Fibroblast of skin of scalp (primary cell): ENCODE results near the gene APPBP2.
"Not testable (repeated sequence)": the region's sequence is repeated elsewhere in the genome, so short reads cannot be mapped to it uniquely, and the experiment has no call there.

Experiments used
- DNase-seq: peaks from one replicate; pipeline ENCODE4 v3.0.0-alpha.2; 2013

The APPBP2 gene

DNA sequence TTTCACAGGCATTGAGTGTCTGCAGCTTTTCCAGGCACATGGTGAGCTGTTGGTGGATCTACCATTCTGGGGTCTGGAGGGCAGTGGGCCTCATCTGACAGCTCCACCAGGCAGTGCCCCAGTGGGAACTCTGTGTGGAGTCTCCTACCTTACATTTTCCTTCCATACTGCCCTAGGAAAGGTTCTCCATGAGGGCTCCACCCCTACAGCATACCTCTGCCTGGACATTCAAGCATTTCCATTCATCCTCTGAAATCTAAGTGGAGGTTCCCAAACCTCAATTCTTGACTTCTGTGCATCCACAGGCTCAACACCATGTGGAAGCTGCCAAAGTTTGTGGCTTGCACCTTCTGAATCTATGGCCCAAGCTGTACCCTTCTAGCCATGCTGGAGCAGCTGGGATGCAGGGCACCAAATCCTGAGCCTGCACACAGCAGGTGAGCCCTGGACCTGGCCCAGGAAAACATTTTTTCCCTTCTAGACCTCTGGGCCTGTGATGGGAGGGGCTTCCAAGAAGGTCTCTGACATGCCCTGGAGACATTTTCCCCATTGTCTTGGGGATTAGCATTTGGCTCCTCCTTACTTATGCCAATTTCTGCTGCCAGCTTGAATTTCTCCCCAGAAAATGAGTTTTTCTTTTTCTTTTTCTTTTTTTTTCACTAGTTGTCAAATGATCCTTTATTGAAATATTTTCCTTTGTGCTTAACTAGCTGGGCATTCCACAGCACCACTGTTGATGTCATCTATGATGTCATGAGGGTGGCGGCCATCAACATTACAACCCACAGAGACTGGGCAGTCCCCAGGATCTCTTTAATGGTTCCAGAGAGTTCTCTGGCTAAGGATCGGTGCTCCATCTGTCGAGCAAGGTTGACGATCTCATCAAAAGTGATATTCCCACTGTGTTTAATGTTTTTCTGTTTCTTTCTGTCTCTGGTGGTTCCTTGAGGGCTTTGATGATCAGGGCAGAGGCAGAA lies 92.7 kb downstream of the APPBP2 start:
- not testable (repeated sequence) for DNase-seq

DNA sequence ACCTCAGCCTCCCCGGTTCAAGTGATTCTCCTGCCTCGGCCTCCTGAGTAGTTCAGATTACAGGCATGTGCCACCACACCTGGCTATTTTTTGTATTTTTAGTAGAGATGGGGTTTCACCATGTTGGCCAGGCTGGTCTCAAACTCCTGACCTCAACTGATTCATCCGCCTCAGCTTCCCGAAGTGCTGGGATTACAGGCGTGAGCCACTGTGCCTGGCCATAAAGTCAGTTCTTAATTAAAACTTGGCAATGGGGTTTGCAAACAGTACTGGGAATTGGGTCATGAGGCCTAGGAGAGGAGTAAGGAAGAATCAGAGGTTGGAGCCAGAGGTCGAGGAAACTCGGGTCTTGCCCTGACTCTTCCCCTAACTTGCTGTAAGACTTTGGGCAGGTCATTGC lies 95.5 kb downstream of the APPBP2 start:
- DNase-seq = not testable (repeated sequence)

DNA sequence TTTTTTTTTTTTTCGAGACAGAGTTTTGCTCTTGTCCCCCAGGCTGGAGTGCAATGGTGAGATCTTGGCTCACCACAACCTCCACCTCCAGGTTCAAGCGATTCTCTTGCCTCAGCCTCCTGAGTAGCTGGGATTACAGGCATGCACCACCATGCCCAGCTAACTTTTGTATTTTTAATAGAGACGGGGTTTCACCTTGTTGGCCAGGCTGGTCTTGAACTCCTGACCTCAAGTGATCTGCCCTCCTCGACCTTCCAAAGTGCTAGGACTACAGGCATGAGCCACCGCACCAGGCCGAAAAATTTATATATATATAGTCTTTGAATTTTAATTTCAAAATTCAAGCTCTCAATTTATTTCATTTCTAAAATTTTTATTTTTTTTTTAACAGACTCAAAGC lies 97.6 kb downstream of the APPBP2 start:
- DNase-seq = not testable (repeated sequence)

GRCh38 chr17:60426596-60426995 lies 99.4 kb downstream of the APPBP2 start:
- DNase-seq = no peak

GRCh38 chr17:60425626-60426025 lies 100.4 kb downstream of the APPBP2 start:
- no peak for DNase-seq

DNA sequence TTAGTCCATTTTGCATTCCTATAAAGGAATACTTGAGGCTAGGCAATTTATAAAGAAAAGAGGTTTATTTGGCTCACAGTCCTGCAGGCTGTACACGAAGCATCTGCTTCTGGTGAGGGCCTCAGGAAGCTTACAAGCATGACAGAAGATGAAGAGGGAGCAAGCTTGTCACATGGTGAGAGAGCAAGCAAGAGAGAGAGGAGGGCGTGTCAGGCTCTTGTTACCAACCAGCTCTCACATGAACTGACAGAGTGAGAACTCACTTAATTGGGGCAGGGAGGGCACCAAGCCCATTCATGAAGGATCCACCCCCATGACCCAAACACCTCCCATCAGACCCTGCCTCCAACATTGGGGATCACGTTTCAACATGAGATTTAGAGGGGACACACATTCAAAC lies 102.2 kb downstream of the APPBP2 start:
- no peak for DNase-seq

DNA sequence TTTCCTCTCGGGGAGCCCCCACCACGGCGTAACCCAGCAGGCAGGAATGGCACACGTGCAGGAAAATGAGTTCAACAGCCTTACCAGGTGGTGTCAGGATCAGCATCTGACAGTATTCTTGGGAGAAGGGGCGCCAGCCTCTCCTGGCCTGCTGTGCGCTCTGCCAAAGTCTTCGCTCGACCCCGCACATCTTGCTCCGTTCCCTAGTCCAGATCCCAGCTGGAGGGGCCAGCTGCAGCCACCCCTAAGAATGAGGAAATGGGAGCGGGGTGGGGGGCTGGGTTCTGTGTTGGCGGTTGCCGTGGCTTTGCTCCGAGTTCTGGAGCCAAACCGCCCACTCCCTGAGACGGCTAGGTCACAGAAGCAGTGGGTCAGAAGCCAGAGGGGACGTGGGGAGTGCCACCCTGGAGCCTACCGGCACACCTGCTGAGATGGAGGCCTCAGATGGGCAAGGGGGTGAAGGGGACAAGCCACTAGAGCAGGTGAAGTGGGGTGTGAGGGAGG lies 103.8 kb downstream of the APPBP2 start, which contains the start of gene CHCT1:
TSS of gene CHCT1 (plus strand) at position 328 of the 504 bp plus-strand sequence. CDS start at position 432, 104 bp downstream.
- DNase-seq = no peak

- DNase-seq = peak; percentile 79
Measured at GRCh38 chr17:60421273-60422161, 104.5 kb downstream of the APPBP2 start.

- DNase-seq = not testable (repeated sequence)
Measured at GRCh38 chr17:60419875-60420274, 106.2 kb downstream of the APPBP2 start.

GRCh38 chr17:60419003-60419402 lies 107.0 kb downstream of the APPBP2 start:
- not testable (repeated sequence) for DNase-seq

DNA sequence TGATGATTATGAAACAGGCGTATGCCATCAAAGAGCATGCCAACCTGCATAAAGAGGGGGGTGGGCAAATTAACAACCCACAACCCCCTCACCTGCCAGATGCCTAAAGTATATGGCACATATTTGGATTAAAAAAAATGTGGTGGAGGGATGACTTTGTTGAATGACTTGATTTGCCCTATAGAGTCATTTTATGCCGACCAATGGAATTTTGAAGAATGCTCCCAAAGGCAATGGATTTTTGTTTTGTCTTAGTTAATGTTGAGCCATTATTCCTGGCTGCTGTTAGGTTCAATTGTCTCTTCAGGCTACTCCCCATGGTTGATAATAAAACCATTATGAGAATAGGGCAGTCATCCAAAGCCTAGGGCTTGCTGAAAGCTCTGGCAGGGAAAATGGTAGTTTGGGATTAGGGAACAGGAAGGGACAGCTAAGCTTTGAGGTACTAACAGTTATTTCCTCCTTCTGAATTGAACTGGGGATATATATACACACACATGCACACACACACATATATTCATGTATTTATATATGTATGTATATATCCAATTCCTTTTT lies 109.6 kb downstream of the APPBP2 start:
- no peak for DNase-seq

DNA sequence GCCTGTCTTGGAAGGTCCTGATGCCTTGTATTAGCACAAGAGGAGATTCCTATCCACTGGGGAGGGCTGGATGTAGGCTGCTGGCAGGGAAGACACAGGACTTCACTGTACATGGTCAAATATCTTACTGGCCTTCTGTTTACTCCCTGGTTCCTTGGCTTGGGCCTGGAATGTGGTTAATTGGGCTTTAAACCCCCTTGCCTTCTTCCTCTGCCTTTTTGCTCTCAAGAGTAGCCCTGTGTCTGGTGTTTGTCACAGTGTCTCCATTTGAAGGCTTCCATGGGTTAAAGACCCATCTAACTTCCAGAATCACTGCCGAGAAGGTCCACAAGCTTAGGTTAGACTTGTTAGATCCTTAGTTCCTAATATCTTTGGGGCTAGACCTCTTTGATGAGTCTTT lies 110.9 kb downstream of the APPBP2 start:
- no peak for DNase-seq

GRCh38 chr17:60412701-60413100 lies 113.3 kb downstream of the APPBP2 start:
- no peak for DNase-seq

- DNase-seq = no peak
Measured at GRCh38 chr17:60410001-60410400, 116.0 kb downstream of the APPBP2 start.

DNA sequence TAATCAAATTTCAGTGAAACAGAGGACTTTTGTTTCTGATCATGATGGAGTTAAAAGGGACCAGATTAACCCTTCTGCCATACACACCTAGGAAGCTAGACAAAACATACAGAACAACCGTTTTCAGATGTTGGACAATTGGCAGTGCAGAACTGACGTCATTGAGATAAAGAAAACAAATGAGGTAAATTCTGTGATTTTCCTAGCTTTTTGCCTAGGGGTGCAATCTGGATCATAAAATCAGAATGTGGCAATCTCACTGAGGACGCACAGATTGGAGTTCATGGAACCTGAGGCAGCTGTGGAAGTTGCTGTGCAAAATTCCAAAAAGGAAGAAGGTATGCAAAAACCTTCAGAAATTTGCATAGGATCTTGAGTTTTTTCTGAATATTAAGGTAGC lies 119.2 kb downstream of the APPBP2 start:
- DNase-seq = no peak

- no peak for DNase-seq
Measured at GRCh38 chr17:60403962-60404361, 122.1 kb downstream of the APPBP2 start.

- no peak for DNase-seq
Measured at GRCh38 chr17:60403523-60403810, 122.6 kb downstream of the APPBP2 start.

GRCh38 chr17:60401819-60402218 lies 124.2 kb downstream of the APPBP2 start:
- no peak for DNase-seq

- no peak for DNase-seq
Measured at GRCh38 chr17:60398227-60398959, 127.6 kb downstream of the APPBP2 start.

DNA sequence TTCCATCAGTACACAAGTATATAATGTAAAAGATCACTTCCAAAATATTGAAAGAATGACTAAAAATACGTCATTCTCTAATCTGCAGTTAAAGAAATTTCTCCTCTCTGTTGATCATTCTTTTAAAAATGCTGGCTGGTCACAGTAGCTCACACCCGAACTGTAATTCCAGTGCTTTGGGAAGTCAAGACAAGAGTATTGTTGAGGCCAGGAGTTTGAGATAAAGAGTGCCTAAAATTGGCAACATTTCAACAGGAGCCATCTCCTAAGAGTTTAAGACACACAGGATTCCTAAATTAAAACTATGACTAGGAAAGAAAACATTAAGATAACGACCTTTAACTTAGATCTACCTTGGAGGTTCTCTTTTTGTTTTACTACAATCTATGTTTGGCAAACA lies 129.6 kb downstream of the APPBP2 start:
- no peak for DNase-seq

DNA sequence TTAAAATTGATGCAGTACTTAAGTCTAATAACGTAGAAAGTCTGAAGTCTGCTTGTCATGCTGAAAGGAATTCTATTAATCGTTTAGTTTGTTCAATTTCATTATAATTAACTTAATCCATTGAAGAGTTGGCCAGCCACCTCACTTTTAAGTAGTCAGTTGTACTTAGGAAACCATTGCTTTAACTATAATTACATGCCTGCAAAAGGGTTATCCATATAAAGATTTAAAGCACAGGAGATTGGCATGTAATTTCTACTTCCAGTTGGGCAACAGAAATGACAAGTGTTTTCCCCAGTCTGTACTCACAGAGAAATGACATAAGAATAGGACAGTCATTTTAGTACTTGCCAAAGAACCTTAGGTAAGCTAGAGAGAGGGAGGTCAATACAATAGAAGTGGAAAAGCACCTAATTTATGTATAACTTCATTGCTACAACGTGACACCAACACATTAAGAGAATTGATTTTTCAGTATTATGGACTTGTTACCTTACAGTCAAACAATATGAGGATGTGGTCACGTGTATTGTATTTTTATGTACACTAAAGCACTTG lies 130.5 kb downstream of the APPBP2 start:
- no peak for DNase-seq
